ENCODE results near the gene DGKE.

DGKE gene

GRCh38 chr17:56834380-56835263 is 671 bp downstream of the DGKE start (continued):
- TF ChIP-seq AEBP2 (tag by site-specific recombination; IDR thresholded peaks at IDR 0.05; ENCODE audit: borderline replicate concordance) (no peak), ZNF626 (tag by site-specific recombination; IDR thresholded peaks at IDR 0.05) (no peak), ZNF221 (tag by site-specific recombination; IDR thresholded peaks at IDR 0.05; ENCODE audit: borderline replicate concordance) (no peak), REST (tag by site-specific recombination; IDR thresholded peaks at IDR 0.05) (no peak), ZNF560 (tag by site-specific recombination; IDR thresholded peaks at IDR 0.05; ENCODE audit: borderline replicate concordance) (no peak), ZBTB17 (tag by site-specific recombination; IDR thresholded peaks at IDR 0.05) (peak; percentile 64; the same call in 1 of the 2 replicates), ZNF19 (tag by site-specific recombination; IDR thresholded peaks at IDR 0.05; ENCODE audit: low read depth) (no peak)
- TF ChIP-seq, protein P1, sequence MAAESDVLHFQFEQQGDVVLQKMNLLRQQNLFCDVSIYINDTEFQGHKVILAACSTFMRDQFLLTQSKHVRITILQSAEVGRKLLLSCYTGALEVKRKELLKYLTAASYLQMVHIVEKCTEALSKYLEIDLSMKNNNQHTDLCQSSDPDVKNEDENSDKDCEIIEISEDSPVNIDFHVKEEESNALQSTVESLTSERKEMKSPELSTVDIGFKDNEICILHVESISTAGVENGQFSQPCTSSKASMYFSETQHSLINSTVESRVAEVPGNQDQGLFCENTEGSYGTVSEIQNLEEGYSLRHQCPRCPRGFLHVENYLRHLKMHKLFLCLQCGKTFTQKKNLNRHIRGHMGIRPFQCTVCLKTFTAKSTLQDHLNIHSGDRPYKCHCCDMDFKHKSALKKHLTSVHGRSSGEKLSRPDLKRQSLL (tag by site-specific recombination; IDR thresholded peaks at IDR 0.05): no peak
- TF ChIP-seq, protein P2, sequence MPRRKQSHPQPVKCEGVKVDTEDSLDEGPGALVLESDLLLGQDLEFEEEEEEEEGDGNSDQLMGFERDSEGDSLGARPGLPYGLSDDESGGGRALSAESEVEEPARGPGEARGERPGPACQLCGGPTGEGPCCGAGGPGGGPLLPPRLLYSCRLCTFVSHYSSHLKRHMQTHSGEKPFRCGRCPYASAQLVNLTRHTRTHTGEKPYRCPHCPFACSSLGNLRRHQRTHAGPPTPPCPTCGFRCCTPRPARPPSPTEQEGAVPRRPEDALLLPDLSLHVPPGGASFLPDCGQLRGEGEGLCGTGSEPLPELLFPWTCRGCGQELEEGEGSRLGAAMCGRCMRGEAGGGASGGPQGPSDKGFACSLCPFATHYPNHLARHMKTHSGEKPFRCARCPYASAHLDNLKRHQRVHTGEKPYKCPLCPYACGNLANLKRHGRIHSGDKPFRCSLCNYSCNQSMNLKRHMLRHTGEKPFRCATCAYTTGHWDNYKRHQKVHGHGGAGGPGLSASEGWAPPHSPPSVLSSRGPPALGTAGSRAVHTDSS (tag by site-specific recombination; IDR thresholded peaks at IDR 0.05): no peak
- TF ChIP-seq, protein P3, sequence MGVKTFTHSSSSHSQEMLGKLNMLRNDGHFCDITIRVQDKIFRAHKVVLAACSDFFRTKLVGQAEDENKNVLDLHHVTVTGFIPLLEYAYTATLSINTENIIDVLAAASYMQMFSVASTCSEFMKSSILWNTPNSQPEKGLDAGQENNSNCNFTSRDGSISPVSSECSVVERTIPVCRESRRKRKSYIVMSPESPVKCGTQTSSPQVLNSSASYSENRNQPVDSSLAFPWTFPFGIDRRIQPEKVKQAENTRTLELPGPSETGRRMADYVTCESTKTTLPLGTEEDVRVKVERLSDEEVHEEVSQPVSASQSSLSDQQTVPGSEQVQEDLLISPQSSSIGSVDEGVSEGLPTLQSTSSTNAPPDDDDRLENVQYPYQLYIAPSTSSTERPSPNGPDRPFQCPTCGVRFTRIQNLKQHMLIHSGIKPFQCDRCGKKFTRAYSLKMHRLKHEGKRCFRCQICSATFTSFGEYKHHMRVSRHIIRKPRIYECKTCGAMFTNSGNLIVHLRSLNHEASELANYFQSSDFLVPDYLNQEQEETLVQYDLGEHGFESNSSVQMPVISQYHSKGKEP (tag by site-specific recombination; IDR thresholded peaks at IDR 0.05): no peak

- CTCF ChIA-PET: interaction anchor here (0.6 to 2.3 kb wide), 7 partner anchors 9 to 1338 kb away, joined by 3 to 18 read pairs (median 4); no protein-coding TSS in a partner anchor
- POLR2A ChIA-PET: interaction anchor here (1.1 to 1.3 kb wide), 2 partner anchors 17 to 48 kb away, joined by 3 read pairs; no protein-coding TSS in a partner anchor
Measured at GRCh38 chr17:56835264-56835585, 1.3 kb downstream of the DGKE start.

More at GRCh38 chr17:56835264-56835585, 1.3 kb downstream of the DGKE start:
- TF ChIP-seq ZFP3 (tag by site-specific recombination; IDR thresholded peaks at IDR 0.05; ENCODE audit: low read depth) (peak; percentile 56; the same call in 1 of the 2 replicates), ZNF76 (tag by site-specific recombination; IDR thresholded peaks at IDR 0.05; ENCODE audit: borderline replicate concordance, low read depth) (0 out of 2 replicates have a peak, but pooled peaks have one; percentile 30), ZNF596 (tag by site-specific recombination; IDR thresholded peaks at IDR 0.05) (no peak)
- Histone ChIP-seq H3K4me3 (ENCODE audit: low read depth, low read length) (peak overlapping the region; percentile 69), H3K27ac (ENCODE audit: extremely low read depth, low read depth, low read length) (peak overlapping the region; percentile 95; the same call in 1 of the 2 replicates), H3K4me1 (ENCODE audit: control insufficient read depth, insufficient read depth, low read length) (peaks cover 23% of the 10 kb centered on the region), H3K36me3 (ENCODE audit: control insufficient read depth in 2 of 2, insufficient read depth in 1 of 2, low read length in 2 of 2) (peaks cover 27 to 37% of the 10 kb centered on the region in 2 experiments), H3K9me3 (ENCODE audit: control insufficient read depth, insufficient read depth, low read depth, low read length) (no peaks in the 10 kb centered on the region)

All from HEK293 (cell line).